ENCODE measurements around the gene SLC35G3.

GRCh38 chr17:35183332-35183731, 10.9 kb downstream of the SLC35G3 start:
- TF ChIP-seq CTCF (IDR thresholded peaks at IDR 0.05) (no peak), POLR2AphosphoS5 (IDR thresholded peaks at IDR 0.05; ENCODE audit: low read depth, low read length) (no peak), TAF1 (IDR thresholded peaks at IDR 0.05; ENCODE audit: borderline replicate concordance, low read depth, low read length) (no peak), RFX5 (IDR thresholded peaks at IDR 0.05; ENCODE audit: low read length) (no peak), REST (IDR thresholded peaks at IDR 0.05; ENCODE audit: low read depth, low read length) (no peak), EZH2phosphoT487 (IDR thresholded peaks at IDR 0.05; ENCODE audit: borderline replicate concordance, low read depth) (no peak), CHD2 (IDR thresholded peaks at IDR 0.05; ENCODE audit: low read length, partially characterized antibody) (no peak), NRF1 (IDR thresholded peaks at IDR 0.05; ENCODE audit: low read depth, low read length) (no peak), MAX (IDR thresholded peaks at IDR 0.05; ENCODE audit: low read depth) (no peak), FOXJ3 (CRISPR knock-in tag; IDR thresholded peaks at IDR 0.05) (no peak), USF2 (IDR thresholded peaks at IDR 0.05; ENCODE audit: borderline replicate concordance, low read depth, low read length) (no peak), NFIC (IDR thresholded peaks at IDR 0.05; ENCODE audit: borderline replicate concordance) (no peak)
